Measurements from ENCODE around the gene SASH3.

DNA sequence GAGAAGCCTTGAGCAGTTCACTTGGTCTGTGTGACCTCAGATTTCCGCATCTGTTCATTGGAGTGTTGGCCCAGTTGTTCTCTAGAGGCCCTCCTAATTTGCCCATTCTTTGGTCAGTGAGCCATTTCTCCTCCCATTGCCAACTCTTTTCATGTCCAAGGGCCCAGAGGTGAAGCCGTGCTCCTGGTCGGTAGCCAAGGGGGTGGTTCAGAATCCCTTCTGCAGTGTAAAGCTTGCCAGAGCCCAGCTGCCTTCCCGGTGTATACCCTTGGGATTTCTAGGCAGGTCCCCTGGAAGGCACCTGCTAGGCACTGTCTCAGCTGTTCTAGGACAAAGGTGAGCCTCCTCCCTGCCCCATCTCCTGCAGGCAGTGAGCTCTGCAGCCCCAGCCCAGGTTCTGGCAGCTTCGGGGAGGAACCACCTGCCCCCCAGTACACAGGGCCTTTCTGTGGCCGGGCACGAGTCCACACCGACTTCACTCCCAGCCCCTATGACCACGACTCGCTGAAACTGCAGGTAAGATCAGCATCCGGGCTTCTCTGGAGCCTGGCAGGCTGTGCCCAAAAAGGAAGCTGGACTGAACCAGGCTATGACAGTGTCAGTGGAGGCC lies 12.3 kb downstream of the SASH3 start:
- TF ChIP-seq, protein P1, sequence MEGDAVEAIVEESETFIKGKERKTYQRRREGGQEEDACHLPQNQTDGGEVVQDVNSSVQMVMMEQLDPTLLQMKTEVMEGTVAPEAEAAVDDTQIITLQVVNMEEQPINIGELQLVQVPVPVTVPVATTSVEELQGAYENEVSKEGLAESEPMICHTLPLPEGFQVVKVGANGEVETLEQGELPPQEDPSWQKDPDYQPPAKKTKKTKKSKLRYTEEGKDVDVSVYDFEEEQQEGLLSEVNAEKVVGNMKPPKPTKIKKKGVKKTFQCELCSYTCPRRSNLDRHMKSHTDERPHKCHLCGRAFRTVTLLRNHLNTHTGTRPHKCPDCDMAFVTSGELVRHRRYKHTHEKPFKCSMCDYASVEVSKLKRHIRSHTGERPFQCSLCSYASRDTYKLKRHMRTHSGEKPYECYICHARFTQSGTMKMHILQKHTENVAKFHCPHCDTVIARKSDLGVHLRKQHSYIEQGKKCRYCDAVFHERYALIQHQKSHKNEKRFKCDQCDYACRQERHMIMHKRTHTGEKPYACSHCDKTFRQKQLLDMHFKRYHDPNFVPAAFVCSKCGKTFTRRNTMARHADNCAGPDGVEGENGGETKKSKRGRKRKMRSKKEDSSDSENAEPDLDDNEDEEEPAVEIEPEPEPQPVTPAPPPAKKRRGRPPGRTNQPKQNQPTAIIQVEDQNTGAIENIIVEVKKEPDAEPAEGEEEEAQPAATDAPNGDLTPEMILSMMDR (IDR thresholded peaks at IDR 0.05 in 2 of 3, conservative IDR thresholded peaks at IDR 0.05 in 1 of 3; ENCODE audit: borderline replicate concordance in 1 of 3, insufficient read depth in 1 of 3, low read depth in 2 of 3, low read length in 2 of 3): no peak
- no peak for TF ChIP-seq SRF (IDR thresholded peaks at IDR 0.05; ENCODE audit: low read depth)
- no peak for TF ChIP-seq YY1 (IDR thresholded peaks at IDR 0.05; ENCODE audit: extremely low read depth, insufficient replicate concordance, low read depth, low read length)
- TF ChIP-seq, protein P2, sequence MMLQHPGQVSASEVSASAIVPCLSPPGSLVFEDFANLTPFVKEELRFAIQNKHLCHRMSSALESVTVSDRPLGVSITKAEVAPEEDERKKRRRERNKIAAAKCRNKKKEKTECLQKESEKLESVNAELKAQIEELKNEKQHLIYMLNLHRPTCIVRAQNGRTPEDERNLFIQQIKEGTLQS (IDR thresholded peaks at IDR 0.05): no peak
- TF ChIP-seq, protein P3, sequence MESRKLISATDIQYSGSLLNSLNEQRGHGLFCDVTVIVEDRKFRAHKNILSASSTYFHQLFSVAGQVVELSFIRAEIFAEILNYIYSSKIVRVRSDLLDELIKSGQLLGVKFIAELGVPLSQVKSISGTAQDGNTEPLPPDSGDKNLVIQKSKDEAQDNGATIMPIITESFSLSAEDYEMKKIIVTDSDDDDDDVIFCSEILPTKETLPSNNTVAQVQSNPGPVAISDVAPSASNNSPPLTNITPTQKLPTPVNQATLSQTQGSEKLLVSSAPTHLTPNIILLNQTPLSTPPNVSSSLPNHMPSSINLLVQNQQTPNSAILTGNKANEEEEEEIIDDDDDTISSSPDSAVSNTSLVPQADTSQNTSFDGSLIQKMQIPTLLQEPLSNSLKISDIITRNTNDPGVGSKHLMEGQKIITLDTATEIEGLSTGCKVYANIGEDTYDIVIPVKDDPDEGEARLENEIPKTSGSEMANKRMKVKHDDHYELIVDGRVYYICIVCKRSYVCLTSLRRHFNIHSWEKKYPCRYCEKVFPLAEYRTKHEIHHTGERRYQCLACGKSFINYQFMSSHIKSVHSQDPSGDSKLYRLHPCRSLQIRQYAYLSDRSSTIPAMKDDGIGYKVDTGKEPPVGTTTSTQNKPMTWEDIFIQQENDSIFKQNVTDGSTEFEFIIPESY (IDR thresholded peaks at IDR 0.05; ENCODE audit: extremely low read depth, insufficient replicate concordance, low read length): no peak
- no peak for TF ChIP-seq CEBPB (IDR thresholded peaks at IDR 0.05; ENCODE audit: low read depth)
- TF ChIP-seq POLR2A (IDR thresholded peaks at IDR 0.05; ENCODE audit: borderline replicate concordance, extremely low read depth, insufficient read depth, insufficient read length): no peak
- TF ChIP-seq JUND (IDR thresholded peaks at IDR 0.05): no peak
- TF ChIP-seq TCF7L2 (IDR thresholded peaks at IDR 0.05; ENCODE audit: borderline replicate concordance, extremely low read depth, insufficient read depth, insufficient read length): no peak
- no peak for TF ChIP-seq EZH2phosphoT487 (IDR thresholded peaks at IDR 0.05; ENCODE audit: borderline replicate concordance)
- no peak for TF ChIP-seq EZH2 (IDR thresholded peaks at IDR 0.05)

Data from HCT116 (cell line).